CD14-positive monocyte (primary cell): Measurements from ENCODE around the gene ARAP2. TPM values are rescaled to one million over a fixed set of nuclear protein-coding genes. Genes with fewer than 3 reads are reported as not detected.

Experiments used
- DNase-seq, 3 donors: peaks; one replicate each; pipeline ENCODE4 v3.0.0-alpha.2; 2011 to 2022
- H2AFZ ChIP-seq: 2 replicates; pipeline ENCODE4 v1.6.0; 2012; ENCODE audit warnings: mild to moderate bottlenecking, low read depth, low read length, inconsistent platforms; ENCODE audit not compliant: insufficient read depth, poor library complexity, severe bottlenecking
- H3K27ac ChIP-seq, 2 donors: 1 replicate in 1 of 2; 2 replicates in 1 of 2; pipeline ENCODE4 v1.5.1; 2012 to 2013; ENCODE audit warnings: low read length in 2 of 2, control low read depth in 1 of 2, inconsistent platforms in 1 of 2, low read depth in 1 of 2, mild to moderate bottlenecking in 1 of 2
- H3K27me3 ChIP-seq, 2 donors: one replicate each; pipeline versions ENCODE4 v1.6.0 to v1.6.1; 2011 to 2013; ENCODE audit warnings: low read length in 2 of 2; ENCODE audit not compliant: control insufficient read depth in 2 of 2, insufficient read depth in 2 of 2
- H3K36me3 ChIP-seq, 2 donors: replicated peaks in 1 of 2; 1 replicate in 1 of 2; 2 replicates in 1 of 2; pipeline versions ENCODE4 v1.5.1 to v1.6.1; 2012 to 2013; ENCODE audit warnings: low read length in 2 of 2, control low read depth in 1 of 2, inconsistent platforms in 1 of 2, mild to moderate bottlenecking in 1 of 2; ENCODE audit not compliant: insufficient read depth in 2 of 2, control insufficient read depth in 1 of 2
- H3K4me1 ChIP-seq, 2 donors: 1 replicate in 1 of 2; 2 replicates in 1 of 2; pipeline versions ENCODE4 v1.5.1 to v1.6.1; 2012 to 2013; ENCODE audit warnings: low read length in 2 of 2, control low read depth in 1 of 2, inconsistent platforms in 1 of 2, mild to moderate bottlenecking in 1 of 2, moderate library complexity in 1 of 2; ENCODE audit not compliant: insufficient read depth in 2 of 2, control insufficient read depth in 1 of 2
- H3K4me2 ChIP-seq: replicated peaks from 2 replicates; pipeline ENCODE3; 2012; ENCODE audit warnings: low read length, moderate library complexity, mild to moderate bottlenecking; ENCODE audit not compliant: poor library complexity, severe bottlenecking; ENCODE audit errors: extremely low read depth
- H3K4me3 ChIP-seq, 3 experiments: fragments of 200-600 bp in 1 of 3; sonication (generic) in 1 of 3; replicated peaks in 1 of 3; 1 replicate in 2 of 3; 2 replicates in 1 of 3; pipeline ENCODE4 v1.5.1; 2011 to 2013; ENCODE audit warnings: low read length in 3 of 3, mild to moderate bottlenecking in 3 of 3, control low read depth in 2 of 3, low read depth in 2 of 3, inconsistent platforms in 1 of 3, moderate library complexity in 1 of 3
- H3K79me2 ChIP-seq: 2 replicates; pipeline ENCODE4 v1.6.0; 2012; ENCODE audit warnings: mild to moderate bottlenecking, control low read depth, inconsistent platforms, low read length, moderate library complexity; ENCODE audit not compliant: insufficient read depth
- H3K9ac ChIP-seq: 2 replicates; pipeline ENCODE4 v1.6.0; 2017; ENCODE audit warnings: low read length, mild to moderate bottlenecking; ENCODE audit not compliant: insufficient read depth, poor library complexity, severe bottlenecking
- H3K9me3 ChIP-seq, 2 donors: replicated peaks in 1 of 2; 1 replicate in 1 of 2; 2 replicates in 1 of 2; pipeline versions ENCODE4 v1.5.1 to v1.6.1; 2012 to 2013; ENCODE audit warnings: low read length in 2 of 2, control low read depth in 1 of 2; ENCODE audit not compliant: control insufficient read depth in 1 of 2, insufficient read depth in 1 of 2
- H4K20me1 ChIP-seq: 2 replicates; pipeline ENCODE4 v1.6.0; 2012; ENCODE audit warnings: mild to moderate bottlenecking, low read length, control low read depth, moderate library complexity; ENCODE audit not compliant: insufficient read depth
- H3K27ac Mint-ChIP-seq, 7 donors: one replicate each; pipeline ENCODE4 v1.8.0; 2020; ENCODE audit warnings: mild to moderate bottlenecking in 7 of 7, mixed read lengths in 7 of 7, moderate library complexity in 6 of 7, inconsistent platforms in 2 of 7
- H3K27me3 Mint-ChIP-seq, 3 donors: one replicate each; pipeline ENCODE4 v1.8.0; 2021 to 2022; ENCODE audit warnings: low read depth in 3 of 3, mild to moderate bottlenecking in 3 of 3, mixed read lengths in 3 of 3, moderate library complexity in 3 of 3, inconsistent platforms in 1 of 3
- H3K36me3 Mint-ChIP-seq, 2 donors: one replicate each; pipeline ENCODE4 v1.8.0; 2020; ENCODE audit warnings: mixed read lengths in 2 of 2, inconsistent platforms in 1 of 2, mild to moderate bottlenecking in 1 of 2
- H3K4me1 Mint-ChIP-seq: one replicate; pipeline ENCODE4 v1.8.0; 2020; ENCODE audit warnings: mild to moderate bottlenecking, mixed read lengths
- H3K4me3 Mint-ChIP-seq, 2 donors: one replicate each; pipeline ENCODE4 v1.8.0; 2020; ENCODE audit warnings: mild to moderate bottlenecking in 2 of 2, mixed read lengths in 2 of 2, moderate library complexity in 1 of 2
- H3K9me3 Mint-ChIP-seq, 7 donors: one replicate each; pipeline ENCODE4 v1.8.0; 2020 to 2022; ENCODE audit warnings: mixed read lengths in 7 of 7, mild to moderate bottlenecking in 6 of 7, moderate library complexity in 6 of 7, inconsistent platforms in 2 of 7
- WGBS: methylation state at CpG from one replicate; pipeline ENCODE4 v1.1.5; 2013; ENCODE audit warnings: missing lambda C conversion rate; ENCODE audit not compliant: insufficient coverage; 5-methylcytosine and 5-hydroxymethylcytosine counted together
- intact Hi-C, 2 donors: fragments of 100-400 bp; cut with micrococcal nuclease; formaldehyde crosslinking; loops; one replicate each; pipeline versions ENCODE4 v1.15.0 to v1.15.1; 2023
- polyA plus RNA-seq, 3 donors: library from polyadenylated mRNA; depleted of rRNA in 1 of 3; unstranded in 2 of 3; stranded (reverse) in 1 of 3; fragments of 300-500 nt in 2 of 3; fragments of >200 nt in 1 of 3; fragmentation: Illumina TruSeq in 2 of 3; gene quantifications; 1 replicate in 2 of 3; 2 replicates in 1 of 3; pipeline ENCODE4 v1.2.3, GENCODE V29; 2012 to 2021
- TF ChIP-seq, protein P1 (sequence below): fragments of 200-600 bp; IDR thresholded peaks from one replicate; pipeline ENCODE4 v1.8.0; 2022; ENCODE audit warnings: antibody characterized with exemption, mild to moderate bottlenecking

ARAP2 gene
- polyA plus RNA-seq, 3 donors: 4.6 to 17.7 (median 5.6) TPM

DNA sequence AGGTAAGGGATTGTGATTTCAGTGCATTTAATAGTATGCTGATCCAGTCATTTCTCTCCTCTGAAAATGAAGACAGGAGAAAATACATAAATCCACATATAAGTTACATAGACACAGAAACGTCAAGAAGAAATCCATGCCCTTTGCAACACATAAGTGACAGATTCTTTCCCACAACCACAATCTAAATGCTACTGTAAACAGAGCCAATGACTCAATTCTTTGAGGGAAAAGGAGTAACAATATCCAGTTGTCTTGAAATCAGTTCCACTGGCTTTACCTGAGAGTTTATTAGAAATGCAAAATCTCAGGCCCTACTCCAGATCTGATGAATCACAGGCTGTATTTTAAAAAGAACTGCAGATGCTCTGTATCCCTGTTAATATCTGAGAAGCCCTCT lies 66.4 kb downstream of the ARAP2 start:
- peaks cover 3% of the 10 kb centered on the region for H4K20me1 ChIP-seq
- no peaks in the 10 kb centered on the region for H3K27me3 ChIP-seq
- H3K36me3 ChIP-seq: peaks cover 25 to 81% of the 10 kb centered on the region in 2 donors
- no peak overlapping the region for H3K4me3 Mint-ChIP-seq
- intact Hi-C loops: no loop called here
- H3K36me3 Mint-ChIP-seq: peaks cover 36 to 58% of the 10 kb centered on the region in 2 donors
- H3K4me1 Mint-ChIP-seq: peaks cover 4% of the 10 kb centered on the region
- no peak overlapping the region for H3K4me3 ChIP-seq
- no peak overlapping the region for H3K27ac Mint-ChIP-seq
- no peaks in the 10 kb centered on the region for H3K4me1 ChIP-seq
- whole genome bisulfite sequencing: no CpG with 5 or more reads among the region's 1 CpG
- no peak overlapping the region for H3K27ac ChIP-seq
- no peak for DNase-seq
- H3K79me2 ChIP-seq: no peaks in the 10 kb centered on the region
- H2AFZ ChIP-seq: no peak overlapping the region
- TF ChIP-seq, protein P1, sequence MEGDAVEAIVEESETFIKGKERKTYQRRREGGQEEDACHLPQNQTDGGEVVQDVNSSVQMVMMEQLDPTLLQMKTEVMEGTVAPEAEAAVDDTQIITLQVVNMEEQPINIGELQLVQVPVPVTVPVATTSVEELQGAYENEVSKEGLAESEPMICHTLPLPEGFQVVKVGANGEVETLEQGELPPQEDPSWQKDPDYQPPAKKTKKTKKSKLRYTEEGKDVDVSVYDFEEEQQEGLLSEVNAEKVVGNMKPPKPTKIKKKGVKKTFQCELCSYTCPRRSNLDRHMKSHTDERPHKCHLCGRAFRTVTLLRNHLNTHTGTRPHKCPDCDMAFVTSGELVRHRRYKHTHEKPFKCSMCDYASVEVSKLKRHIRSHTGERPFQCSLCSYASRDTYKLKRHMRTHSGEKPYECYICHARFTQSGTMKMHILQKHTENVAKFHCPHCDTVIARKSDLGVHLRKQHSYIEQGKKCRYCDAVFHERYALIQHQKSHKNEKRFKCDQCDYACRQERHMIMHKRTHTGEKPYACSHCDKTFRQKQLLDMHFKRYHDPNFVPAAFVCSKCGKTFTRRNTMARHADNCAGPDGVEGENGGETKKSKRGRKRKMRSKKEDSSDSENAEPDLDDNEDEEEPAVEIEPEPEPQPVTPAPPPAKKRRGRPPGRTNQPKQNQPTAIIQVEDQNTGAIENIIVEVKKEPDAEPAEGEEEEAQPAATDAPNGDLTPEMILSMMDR: no peak
- no peaks in the 10 kb centered on the region for H3K9me3 ChIP-seq
- H3K27me3 Mint-ChIP-seq: peaks cover 0 to 2% (median 0%) of the 10 kb centered on the region in 3 donors
- H3K4me2 ChIP-seq: no peak overlapping the region
- H3K9me3 Mint-ChIP-seq: no peaks in the 10 kb centered on the region
- no peak overlapping the region for H3K9ac ChIP-seq

GRCh38 chr4:36174570-36174969 lies 69.7 kb downstream of the ARAP2 start:
- peaks cover 0 to 2% (median 0%) of the 10 kb centered on the region in 3 donors for H3K27me3 Mint-ChIP-seq
- intact Hi-C loops: no loop called here
- Histone ChIP-seq H3K9me3 (no peaks in the 10 kb centered on the region), H3K4me3 (no peak overlapping the region), H3K27ac (no peak overlapping the region), H3K79me2 (no peaks in the 10 kb centered on the region), H4K20me1 (peaks cover 10% of the 10 kb centered on the region), H3K4me1 (no peaks in the 10 kb centered on the region), H3K36me3 (peaks cover 21 to 66% of the 10 kb centered on the region in 2 donors), H3K4me2 (no peak overlapping the region), H3K27me3 (no peaks in the 10 kb centered on the region), H2AFZ (no peak overlapping the region), H3K9ac (no peak overlapping the region)
- H3K4me1 Mint-ChIP-seq: peaks cover 1% of the 10 kb centered on the region
- peaks cover 30 to 48% of the 10 kb centered on the region in 2 donors for H3K36me3 Mint-ChIP-seq
- no peak overlapping the region for H3K27ac Mint-ChIP-seq
- TF ChIP-seq, protein P1: no peak
- no peak for DNase-seq
- no peaks in the 10 kb centered on the region for H3K9me3 Mint-ChIP-seq
- H3K4me3 Mint-ChIP-seq: no peak overlapping the region
